Panc1 (cell line): ENCODE data around the gene NEAT1. TPM values are rescaled to one million over a fixed set of nuclear protein-coding genes. Genes with fewer than 3 reads are reported as not detected.

Experiments used
- ATAC-seq: fragments of 200-7000 bp; cut with Tn5 transposase; 2 replicates; pipeline ENCODE4 v1.9.1; 2020; ENCODE audit warnings: mild to moderate bottlenecking, moderate library complexity
- BruUV-seq: library from RNA; stranded (reverse); fragments of 400-500 nt; replicated peaks from 2 replicates; lab custom pipeline; 2021; lab: Mats Ljungman, UMichigan
- CTCF ChIA-PET: fragments of 300-600 bp; sonication (Branson Sonifier 250); formaldehyde crosslinking; loops from one replicate; lab custom pipeline; 2022; ENCODE audit warnings: antibody characterized with exemption; lab: Charles Lee
- POLR2A ChIA-PET: fragments of 300-600 bp; sonication (Branson Sonifier 250); formaldehyde crosslinking; loops from one replicate; lab custom pipeline; 2022; ENCODE audit warnings: antibody characterized with exemption; lab: Charles Lee
- DNase-seq: peaks from one replicate; pipeline ENCODE4 v3.0.0-alpha.2; 2010; ENCODE audit warnings: low read depth, low spot score
- H3K27ac ChIP-seq: 2 replicates; pipeline ENCODE4 v1.5.1; 2011; ENCODE audit warnings: mild to moderate bottlenecking, low read length, inconsistent platforms
- H3K27me3 ChIP-seq: fragments of 200-500 bp; sonication (Bioruptor generic); 2 replicates; pipeline ENCODE4 v1.6.0; 2014; ENCODE audit warnings: low read length, inconsistent platforms; ENCODE audit not compliant: control insufficient read depth, insufficient read depth
- H3K36me3 ChIP-seq: fragments of 200-500 bp; sonication (Bioruptor generic); 2 replicates; pipeline ENCODE4 v1.5.1; 2014; ENCODE audit warnings: inconsistent platforms, mild to moderate bottlenecking, low read length, moderate library complexity; ENCODE audit not compliant: control insufficient read depth, insufficient read depth
- H3K4me1 ChIP-seq: 2 replicates; pipeline ENCODE4 v1.5.1; 2011; ENCODE audit warnings: inconsistent platforms, mild to moderate bottlenecking, low read length, moderate library complexity; ENCODE audit not compliant: control insufficient read depth, insufficient read depth
- H3K4me3 ChIP-seq, 2 experiments: 2 replicates each; pipeline ENCODE4 v1.5.1; 2011 to 2012; ENCODE audit warnings: low read depth in 2 of 2, low read length in 2 of 2, mild to moderate bottlenecking in 2 of 2, inconsistent platforms in 1 of 2, moderate library complexity in 1 of 2
- H3K9me3 ChIP-seq: fragments of 200-500 bp; sonication (Bioruptor generic); 2 replicates; pipeline ENCODE4 v1.5.1; 2014; ENCODE audit warnings: low read depth, mild to moderate bottlenecking, inconsistent platforms, low read length, moderate library complexity; ENCODE audit not compliant: control insufficient read depth, insufficient read depth
- CTCF ChIP-seq: fragments of 450-650 bp; IDR thresholded peaks from 2 replicates; pipeline ENCODE4 v1.5.1; 2017; ENCODE audit warnings: mild to moderate bottlenecking
- POLR2AphosphoS5 ChIP-seq: IDR thresholded peaks from 2 replicates; pipeline ENCODE4 v1.6.1; 2012; ENCODE audit warnings: mild to moderate bottlenecking, low read depth, low read length, moderate library complexity
- REST ChIP-seq, 2 experiments: IDR thresholded peaks; 2 replicates each; pipeline ENCODE4 v1.6.1; 2011 to 2012; ENCODE audit warnings: low read depth in 2 of 2, control low read depth in 1 of 2, low read length in 1 of 2, mild to moderate bottlenecking in 1 of 2, moderate library complexity in 1 of 2; ENCODE audit not compliant: insufficient read depth in 1 of 2
- SIN3A ChIP-seq: IDR thresholded peaks from 2 replicates; pipeline ENCODE4 v1.6.1; 2012; ENCODE audit warnings: low read depth, mild to moderate bottlenecking, low read length, moderate library complexity, borderline replicate concordance; ENCODE audit not compliant: insufficient read depth
- TCF7L2 ChIP-seq: IDR thresholded peaks from 2 replicates; pipeline ENCODE4 v1.6.1; 2011; ENCODE audit warnings: mild to moderate bottlenecking, low read depth, low read length, inconsistent platforms
- in situ Hi-C: cut with HindIII; loops from 2 replicates; pipeline ENCODE4 v1.10.0; 2016; ENCODE audit warnings: low sequenced_read_pairs, low pct_unique_long_range_greater_than_20kb
- intact Hi-C: fragments of 100-400 bp; cut with micrococcal nuclease; formaldehyde crosslinking; loops from one replicate; pipeline ENCODE4 v1.10.0; 2022; ENCODE audit not compliant: unreplicated experiment
- total RNA-seq: library from RNA; stranded (reverse); gene quantifications from one replicate; pipeline ENCODE4 v1.2.1, GENCODE V29; 2021; ENCODE audit not compliant: unreplicated experiment

Gene NEAT1
- total RNA-seq, 1 experiment from 2014 or later = 731 TPM

GRCh38 chr11:65400307-65401072, 22.1 kb upstream of the NEAT1 start:
- POLR2A ChIA-PET = interaction anchor here (1.1 kb wide), 1 partner anchor 9 kb away, joined by 7 read pairs; no protein-coding TSS in a partner anchor
- Histone ChIP-seq H3K9me3 (no peaks in the 10 kb centered on the region), H3K4me1 (no peaks in the 10 kb centered on the region), H3K36me3 (peaks cover 3% of the 10 kb centered on the region; the same call in 1 of the 2 replicates), H3K27me3 (no peaks in the 10 kb centered on the region), H3K4me3 (no peak overlapping the region), H3K27ac (no peak overlapping the region)
- in situ Hi-C loops = no loop called here
- DNase-seq (no peak), ATAC-seq (peak; percentile 22)
- TF ChIP-seq CTCF (no peak), SIN3A (no peak), TCF7L2 (no peak), POLR2AphosphoS5 (no peak), REST (IDR thresholded peaks at IDR 0.05; ENCODE audit: insufficient read depth in 1 of 2, low read depth in 2 of 2, low read length in 1 of 2) (no peak)
- intact Hi-C loops = no loop called here
- CTCF ChIA-PET = interaction anchor here (0.5 kb wide), 1 partner anchor 117 kb away, joined by 3 read pairs; no protein-coding TSS in a partner anchor
- no TSS peak for BruUV-seq

- no peak for ATAC-seq
Observed at GRCh38 chr11:65401073-65401802, 21.4 kb upstream of the NEAT1 start.

More at GRCh38 chr11:65401073-65401802, 21.4 kb upstream of the NEAT1 start:
- no peak for DNase-seq
- peaks cover 3% of the 10 kb centered on the region; the same call in 1 of the 2 replicates for H3K36me3 ChIP-seq
- no peak for TF ChIP-seq SIN3A
- no peak for TF ChIP-seq POLR2AphosphoS5
- no peak for TF ChIP-seq CTCF
- TF ChIP-seq TCF7L2 = no peak
- TF ChIP-seq REST (IDR thresholded peaks at IDR 0.05; ENCODE audit: insufficient read depth in 1 of 2, low read depth in 2 of 2, low read length in 1 of 2) = no peak
- POLR2A ChIA-PET = interaction anchor here (1.1 kb wide), 1 partner anchor 10 kb away, joined by 7 read pairs; no protein-coding TSS in a partner anchor
- in situ Hi-C loops = no loop called here
- no peaks in the 10 kb centered on the region for H3K27me3 ChIP-seq
- no peaks in the 10 kb centered on the region for H3K4me1 ChIP-seq
- no TSS peak for BruUV-seq
- CTCF ChIA-PET = interaction anchor here (0.5 kb wide), 1 partner anchor 116 kb away, joined by 3 read pairs; no protein-coding TSS in a partner anchor
- intact Hi-C loops = no loop called here
- H3K9me3 ChIP-seq = no peaks in the 10 kb centered on the region
- no peak overlapping the region for H3K27ac ChIP-seq
- H3K4me3 ChIP-seq = no peak overlapping the region
